SK-N-SH (cell line): ENCODE data around the gene KLHL26. TPM values are rescaled to one million over a fixed set of nuclear protein-coding genes. Genes with fewer than 3 reads are reported as not detected.

Experiments used
- CTCF ChIA-PET: fragments of 300-600, 350-600 bp; formaldehyde crosslinking; extraction: SDS; loops from one replicate; lab custom pipeline; 2021; lab: Yijun Ruan, JAX
- POLR2A ChIA-PET: fragments of 350-600 bp; sonication (Branson Sonifier 250); formaldehyde crosslinking; extraction: SDS; loops from one replicate; lab custom pipeline; 2020; ENCODE audit warnings: antibody characterized with exemption, inconsistent platforms; lab: Yijun Ruan, JAX
- DNase-seq: peaks from one replicate; pipeline ENCODE4 v3.0.0; 2012
- H2AFZ ChIP-seq: fragments of 200-600 bp; sonication (generic); 2 replicates; pipeline ENCODE4 v1.8.1; 2016; ENCODE audit warnings: antibody characterized with exemption, mild to moderate bottlenecking, low read depth
- H3F3A ChIP-seq: fragments of 200-600 bp; sonication (generic); replicated peaks from 2 replicates; pipeline ENCODE3; 2016; ENCODE audit warnings: antibody characterized with exemption, mild to moderate bottlenecking; ENCODE audit not compliant: insufficient read depth
- H3K27ac ChIP-seq, 2 experiments: fragments of 200-500 bp in 1 of 2; fragments of 200-600 bp in 1 of 2; sonication (Bioruptor generic) in 1 of 2; sonication (generic), shearing (Covaris generic) in 1 of 2; 2 replicates each; pipeline versions ENCODE4 v1.5.1 to v1.6.1; 2014 to 2016; ENCODE audit warnings: low read depth in 2 of 2, inconsistent platforms in 1 of 2, low read length in 1 of 2, mild to moderate bottlenecking in 1 of 2, mixed read lengths in 1 of 2
- H3K27me3 ChIP-seq: fragments of 200-600 bp; sonication (generic), shearing (Covaris generic); 2 replicates; pipeline ENCODE4 v1.6.1; 2016; ENCODE audit warnings: mixed run types; ENCODE audit not compliant: insufficient read depth
- H3K36me3 ChIP-seq, 2 experiments: fragments of 200-500 bp in 1 of 2; fragments of 200-600 bp in 1 of 2; sonication (Bioruptor generic) in 1 of 2; sonication (generic) in 1 of 2; replicated peaks in 1 of 2; 2 replicates each; pipeline versions ENCODE3 to v1.5.1; 2014 to 2016; ENCODE audit warnings: low read length in 1 of 2, mild to moderate bottlenecking in 1 of 2; ENCODE audit not compliant: insufficient read depth in 2 of 2, control insufficient read depth in 1 of 2
- H3K4me1 ChIP-seq, 2 experiments: fragments of 200-500 bp in 1 of 2; fragments of 200-600 bp in 1 of 2; sonication (Bioruptor generic) in 1 of 2; sonication (generic), shearing (Covaris generic) in 1 of 2; 2 replicates each; pipeline versions ENCODE4 v1.5.1 to v1.6.1; 2014 to 2016; ENCODE audit warnings: low read depth in 1 of 2, low read length in 1 of 2, mixed run types in 1 of 2; ENCODE audit not compliant: insufficient read depth in 2 of 2, control insufficient read depth in 1 of 2
- H3K4me2 ChIP-seq: fragments of 200-600 bp; sonication (generic), shearing (Covaris generic); 2 replicates; pipeline ENCODE4 v1.6.1; 2017; ENCODE audit warnings: mixed run types
- H3K4me3 ChIP-seq, 2 experiments: fragments of 200-500 bp in 1 of 2; fragments of 200-600 bp in 1 of 2; sonication (Bioruptor generic) in 1 of 2; sonication (generic), shearing (Covaris generic) in 1 of 2; 2 replicates each; pipeline versions ENCODE4 v1.5.1 to v1.8.1; 2014 to 2016; ENCODE audit warnings: low read depth in 2 of 2, inconsistent platforms in 1 of 2, low read length in 1 of 2, mild to moderate bottlenecking in 1 of 2, mixed read lengths in 1 of 2, moderate library complexity in 1 of 2
- H3K79me2 ChIP-seq: fragments of 200-600 bp; sonication (generic); 2 replicates; pipeline ENCODE4 v1.8.1; 2017; ENCODE audit warnings: mild to moderate bottlenecking; ENCODE audit not compliant: insufficient read depth
- H3K9ac ChIP-seq: fragments of 200-600 bp; sonication (generic); 2 replicates; pipeline ENCODE4 v1.6.1; 2017; ENCODE audit warnings: mixed run types
- H3K9me2 ChIP-seq: fragments of 200-600 bp; sonication (generic); 2 replicates; pipeline ENCODE4 v1.6.1; 2017; ENCODE audit warnings: mixed run types
- H3K9me3 ChIP-seq: fragments of 200-600 bp; sonication (generic); 2 replicates; pipeline ENCODE4 v1.6.1; 2017; ENCODE audit warnings: mixed run types, mild to moderate bottlenecking, moderate library complexity
- H4K20me1 ChIP-seq: fragments of 200-600 bp; sonication (generic); 2 replicates; pipeline ENCODE4 v1.6.1; 2017; ENCODE audit warnings: mild to moderate bottlenecking, mixed run types; ENCODE audit not compliant: insufficient read depth
- CHD2 ChIP-seq: fragments of 150-350 bp; IDR thresholded peaks from 2 replicates; pipeline ENCODE4 v1.6.1; 2018; ENCODE audit warnings: low read length; ENCODE audit not compliant: partially characterized antibody
- ELF1 ChIP-seq: IDR thresholded peaks from 2 replicates; pipeline ENCODE4 v1.4.0; 2012
- EP300 ChIP-seq, 2 experiments: IDR thresholded peaks; 2 replicates each; pipeline versions ENCODE4 v1.4.0 to v1.6.1; 2012; ENCODE audit warnings: borderline replicate concordance in 1 of 2, low read depth in 1 of 2, low read length in 1 of 2
- EZH2phosphoT487 ChIP-seq: fragments of 200-600 bp; sonication (generic); IDR thresholded peaks from 2 replicates; pipeline ENCODE4 v1.6.1; 2017; ENCODE audit warnings: low read depth, mixed run types, mild to moderate bottlenecking, antibody characterized with exemption, moderate library complexity, borderline replicate concordance
- FOXJ3 ChIP-seq: sonication (generic); formaldehyde crosslinking; IDR thresholded peaks from 2 replicates; pipeline ENCODE4 v1.5.1; 2020; ENCODE audit warnings: mild to moderate bottlenecking, missing genetic modification reagents
- GABPA ChIP-seq: IDR thresholded peaks from 2 replicates; pipeline ENCODE4 v1.4.0; 2012; ENCODE audit warnings: low read depth, mild to moderate bottlenecking
- GATA2 ChIP-seq: sonication (generic); formaldehyde crosslinking; IDR thresholded peaks from 2 replicates; pipeline ENCODE4 v1.5.0; 2020; ENCODE audit warnings: mild to moderate bottlenecking, missing genetic modification reagents
- MEF2A ChIP-seq: IDR thresholded peaks from 2 replicates; pipeline ENCODE4 v1.4.0; 2012; ENCODE audit warnings: low read depth, borderline replicate concordance
- NFIC ChIP-seq: IDR thresholded peaks from 2 replicates; pipeline ENCODE4 v1.4.0; 2012; ENCODE audit warnings: borderline replicate concordance
- NRF1 ChIP-seq: IDR thresholded peaks from 2 replicates; pipeline ENCODE4 v1.6.1; 2012; ENCODE audit warnings: low read depth, mild to moderate bottlenecking, low read length
- POLR2AphosphoS5 ChIP-seq: IDR thresholded peaks from 2 replicates; pipeline ENCODE4 v1.6.1; 2012; ENCODE audit warnings: low read depth, low read length
- RXRA ChIP-seq: IDR thresholded peaks from 2 replicates; pipeline ENCODE4 v1.4.0; 2012; ENCODE audit warnings: low read depth, mild to moderate bottlenecking, borderline replicate concordance
- TAF1 ChIP-seq: IDR thresholded peaks from 2 replicates; pipeline ENCODE4 v1.6.1; 2012; ENCODE audit warnings: low read depth, mild to moderate bottlenecking, low read length, moderate library complexity, borderline replicate concordance
- TEAD4 ChIP-seq: IDR thresholded peaks from 2 replicates; pipeline ENCODE4 v1.4.0; 2012; ENCODE audit warnings: mild to moderate bottlenecking, borderline replicate concordance; ENCODE audit not compliant: insufficient read depth
- WGBS: methylation state at CpG from one replicate; pipeline ENCODE4 v1.1.6; 2017; ENCODE audit warnings: low lambda C conversion rate; 5-methylcytosine and 5-hydroxymethylcytosine counted together
- polyA plus RNA-seq, 3 experiments: library from polyadenylated mRNA; depleted of rRNA; stranded (reverse); fragments of >200 nt; gene quantifications; 2 replicates each; pipeline ENCODE4 v1.2.3, GENCODE V29; 2012
- TF ChIP-seq, protein P1 (sequence below): IDR thresholded peaks from 2 replicates; pipeline ENCODE4 v1.4.0; 2012; ENCODE audit warnings: low read depth, borderline replicate concordance
- TF ChIP-seq, protein P2 (sequence below): IDR thresholded peaks from 2 replicates; pipeline ENCODE4; 2012
- TF ChIP-seq, protein P3 (sequence below): IDR thresholded peaks from 2 replicates; pipeline ENCODE4 v1.6.1; 2012; ENCODE audit warnings: mild to moderate bottlenecking, low read depth, low read length, moderate library complexity
- TF ChIP-seq, protein P4 (sequence below): fragments of 150-350 bp; IDR thresholded peaks from 2 replicates; pipeline ENCODE4 v1.6.1; 2016; ENCODE audit warnings: mild to moderate bottlenecking, low read depth, low read length

The KLHL26 gene
- polyA plus RNA-seq, 1 of the 3 experiments (the other 2 are of a cell fraction), result 4.6 TPM

DNA sequence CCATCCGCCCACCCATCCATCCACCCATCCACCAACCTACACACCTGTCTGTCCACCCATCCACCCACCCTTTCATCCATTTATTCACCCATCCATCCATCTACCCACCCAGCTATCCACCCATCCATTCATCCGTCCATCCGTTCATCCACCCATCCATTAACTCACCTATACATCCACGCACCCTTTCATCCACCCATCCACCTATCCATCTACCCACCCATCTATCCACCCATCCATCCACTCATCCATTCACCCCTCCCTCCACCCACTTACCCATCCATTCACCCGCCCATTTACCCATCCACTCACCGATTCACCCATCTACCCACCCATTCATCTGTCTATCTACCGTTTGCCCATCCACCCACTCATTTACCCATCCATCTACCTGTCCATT lies 17.6 kb downstream of the KLHL26 start:
- no peaks in the 10 kb centered on the region for H3K27me3 ChIP-seq
- H3K9me3 ChIP-seq, result no peaks in the 10 kb centered on the region
- no peak overlapping the region for H3K4me2 ChIP-seq
- 0 out of 2 replicates have a peak, but pooled peaks cover 3% of the 10 kb centered on the region for H3K79me2 ChIP-seq
- no peak for DNase-seq
- CTCF ChIA-PET, result no interaction called here
- H4K20me1 ChIP-seq, result no peaks in the 10 kb centered on the region
- no peak overlapping the region for H3K27ac ChIP-seq
- no peak overlapping the region for H3K4me3 ChIP-seq
- no peak overlapping the region for H3K9ac ChIP-seq
- H2AFZ ChIP-seq, result no peak overlapping the region
- POLR2A ChIA-PET, result no interaction called here
- TF ChIP-seq, protein P1, sequence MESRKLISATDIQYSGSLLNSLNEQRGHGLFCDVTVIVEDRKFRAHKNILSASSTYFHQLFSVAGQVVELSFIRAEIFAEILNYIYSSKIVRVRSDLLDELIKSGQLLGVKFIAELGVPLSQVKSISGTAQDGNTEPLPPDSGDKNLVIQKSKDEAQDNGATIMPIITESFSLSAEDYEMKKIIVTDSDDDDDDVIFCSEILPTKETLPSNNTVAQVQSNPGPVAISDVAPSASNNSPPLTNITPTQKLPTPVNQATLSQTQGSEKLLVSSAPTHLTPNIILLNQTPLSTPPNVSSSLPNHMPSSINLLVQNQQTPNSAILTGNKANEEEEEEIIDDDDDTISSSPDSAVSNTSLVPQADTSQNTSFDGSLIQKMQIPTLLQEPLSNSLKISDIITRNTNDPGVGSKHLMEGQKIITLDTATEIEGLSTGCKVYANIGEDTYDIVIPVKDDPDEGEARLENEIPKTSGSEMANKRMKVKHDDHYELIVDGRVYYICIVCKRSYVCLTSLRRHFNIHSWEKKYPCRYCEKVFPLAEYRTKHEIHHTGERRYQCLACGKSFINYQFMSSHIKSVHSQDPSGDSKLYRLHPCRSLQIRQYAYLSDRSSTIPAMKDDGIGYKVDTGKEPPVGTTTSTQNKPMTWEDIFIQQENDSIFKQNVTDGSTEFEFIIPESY, result no peak
- TF ChIP-seq RXRA (no peak), POLR2AphosphoS5 (no peak), NFIC (no peak), CHD2 (no peak), GATA2 (no peak), GABPA (no peak), TEAD4 (no peak), EZH2phosphoT487 (no peak)
- TF ChIP-seq, protein P2, sequence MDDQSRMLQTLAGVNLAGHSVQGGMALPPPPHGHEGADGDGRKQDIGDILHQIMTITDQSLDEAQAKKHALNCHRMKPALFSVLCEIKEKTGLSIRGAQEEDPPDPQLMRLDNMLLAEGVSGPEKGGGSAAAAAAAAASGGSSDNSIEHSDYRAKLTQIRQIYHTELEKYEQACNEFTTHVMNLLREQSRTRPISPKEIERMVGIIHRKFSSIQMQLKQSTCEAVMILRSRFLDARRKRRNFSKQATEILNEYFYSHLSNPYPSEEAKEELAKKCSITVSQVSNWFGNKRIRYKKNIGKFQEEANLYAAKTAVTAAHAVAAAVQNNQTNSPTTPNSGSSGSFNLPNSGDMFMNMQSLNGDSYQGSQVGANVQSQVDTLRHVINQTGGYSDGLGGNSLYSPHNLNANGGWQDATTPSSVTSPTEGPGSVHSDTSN, result no peak
- H3K9me2 ChIP-seq, result no peaks in the 10 kb centered on the region
- peaks cover 13% of the 10 kb centered on the region for H3F3A ChIP-seq
- peaks cover 7 to 11% of the 10 kb centered on the region in 2 experiments; a peak in 1 of 4 replicates for H3K4me1 ChIP-seq
- 95% methylated on average over 7 of the region's 7 CpGs for WGBS
- no peaks in the 10 kb centered on the region for H3K36me3 ChIP-seq

DNA sequence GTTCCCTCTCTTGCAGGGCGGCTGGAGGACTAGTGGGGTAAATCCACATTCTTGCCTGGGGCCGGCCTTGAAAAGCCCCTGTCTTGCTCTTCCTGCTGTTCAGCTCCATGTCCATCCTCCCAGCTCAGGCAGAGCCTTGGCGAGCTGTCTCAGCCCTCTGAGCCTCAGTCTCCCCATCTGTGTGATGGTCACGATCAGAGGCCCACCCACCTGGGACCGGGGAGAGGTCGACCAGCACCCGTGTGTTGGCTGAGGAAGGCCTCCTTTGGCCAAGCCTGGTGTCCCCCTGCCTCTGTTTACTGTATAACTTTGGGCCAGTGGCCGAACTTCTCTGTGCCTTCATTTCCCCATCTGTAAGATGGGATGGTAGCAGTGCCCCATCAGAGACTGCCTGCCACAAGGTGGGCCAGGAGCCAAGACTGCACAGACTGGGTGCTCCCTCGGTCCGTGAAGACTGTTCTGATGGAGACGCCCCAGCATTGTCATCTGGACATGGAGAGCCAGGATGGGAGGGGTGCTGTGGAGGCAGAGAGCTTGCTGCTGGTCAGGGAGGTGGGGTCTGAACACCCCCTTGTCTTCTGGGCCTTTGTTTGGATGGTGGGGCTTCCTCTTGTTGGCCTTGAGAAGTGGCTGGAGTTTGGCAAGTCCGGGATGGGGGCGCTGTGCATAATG lies 18.5 kb downstream of the KLHL26 start:
- CTCF ChIA-PET, result no interaction called here
- POLR2A ChIA-PET, result no interaction called here
- TF ChIP-seq, protein P2, result no peak
- TF ChIP-seq EP300 (IDR thresholded peaks at IDR 0.05; ENCODE audit: borderline replicate concordance in 1 of 2, low read depth in 1 of 2, low read length in 1 of 2) (no peak), TAF1 (no peak), GABPA (no peak), NRF1 (no peak), MEF2A (no peak), FOXJ3 (CRISPR knock-in tag) (no peak), GATA2 (no peak), ELF1 (no peak)
- TF ChIP-seq, protein P3, sequence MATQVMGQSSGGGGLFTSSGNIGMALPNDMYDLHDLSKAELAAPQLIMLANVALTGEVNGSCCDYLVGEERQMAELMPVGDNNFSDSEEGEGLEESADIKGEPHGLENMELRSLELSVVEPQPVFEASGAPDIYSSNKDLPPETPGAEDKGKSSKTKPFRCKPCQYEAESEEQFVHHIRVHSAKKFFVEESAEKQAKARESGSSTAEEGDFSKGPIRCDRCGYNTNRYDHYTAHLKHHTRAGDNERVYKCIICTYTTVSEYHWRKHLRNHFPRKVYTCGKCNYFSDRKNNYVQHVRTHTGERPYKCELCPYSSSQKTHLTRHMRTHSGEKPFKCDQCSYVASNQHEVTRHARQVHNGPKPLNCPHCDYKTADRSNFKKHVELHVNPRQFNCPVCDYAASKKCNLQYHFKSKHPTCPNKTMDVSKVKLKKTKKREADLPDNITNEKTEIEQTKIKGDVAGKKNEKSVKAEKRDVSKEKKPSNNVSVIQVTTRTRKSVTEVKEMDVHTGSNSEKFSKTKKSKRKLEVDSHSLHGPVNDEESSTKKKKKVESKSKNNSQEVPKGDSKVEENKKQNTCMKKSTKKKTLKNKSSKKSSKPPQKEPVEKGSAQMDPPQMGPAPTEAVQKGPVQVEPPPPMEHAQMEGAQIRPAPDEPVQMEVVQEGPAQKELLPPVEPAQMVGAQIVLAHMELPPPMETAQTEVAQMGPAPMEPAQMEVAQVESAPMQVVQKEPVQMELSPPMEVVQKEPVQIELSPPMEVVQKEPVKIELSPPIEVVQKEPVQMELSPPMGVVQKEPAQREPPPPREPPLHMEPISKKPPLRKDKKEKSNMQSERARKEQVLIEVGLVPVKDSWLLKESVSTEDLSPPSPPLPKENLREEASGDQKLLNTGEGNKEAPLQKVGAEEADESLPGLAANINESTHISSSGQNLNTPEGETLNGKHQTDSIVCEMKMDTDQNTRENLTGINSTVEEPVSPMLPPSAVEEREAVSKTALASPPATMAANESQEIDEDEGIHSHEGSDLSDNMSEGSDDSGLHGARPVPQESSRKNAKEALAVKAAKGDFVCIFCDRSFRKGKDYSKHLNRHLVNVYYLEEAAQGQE, result no peak
- TF ChIP-seq, protein P4, sequence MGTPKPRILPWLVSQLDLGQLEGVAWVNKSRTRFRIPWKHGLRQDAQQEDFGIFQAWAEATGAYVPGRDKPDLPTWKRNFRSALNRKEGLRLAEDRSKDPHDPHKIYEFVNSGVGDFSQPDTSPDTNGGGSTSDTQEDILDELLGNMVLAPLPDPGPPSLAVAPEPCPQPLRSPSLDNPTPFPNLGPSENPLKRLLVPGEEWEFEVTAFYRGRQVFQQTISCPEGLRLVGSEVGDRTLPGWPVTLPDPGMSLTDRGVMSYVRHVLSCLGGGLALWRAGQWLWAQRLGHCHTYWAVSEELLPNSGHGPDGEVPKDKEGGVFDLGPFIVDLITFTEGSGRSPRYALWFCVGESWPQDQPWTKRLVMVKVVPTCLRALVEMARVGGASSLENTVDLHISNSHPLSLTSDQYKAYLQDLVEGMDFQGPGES, result no peak

More for the DNA sequence above, 18.5 kb downstream of the KLHL26 start:
- Histone ChIP-seq H3K4me2 (no peak overlapping the region), H3K27ac (no peak overlapping the region), H3K79me2 (0 out of 2 replicates have a peak, but pooled peaks cover 3% of the 10 kb centered on the region), H3K4me3 (no peak overlapping the region), H3K4me1 (peaks cover 11 to 15% of the 10 kb centered on the region in 2 experiments; a peak in 3 of 4 replicates), H3K9me3 (no peaks in the 10 kb centered on the region), H4K20me1 (no peaks in the 10 kb centered on the region), H3K27me3 (no peaks in the 10 kb centered on the region), H3F3A (peaks cover 20% of the 10 kb centered on the region), H3K36me3 (no peaks in the 10 kb centered on the region), H2AFZ (no peak overlapping the region), H3K9ac (no peak overlapping the region), H3K9me2 (no peaks in the 10 kb centered on the region)
- no peak for DNase-seq
- 96% methylated on average over 5 of the region's 13 CpGs for WGBS
